Epidermal melanocyte (primary cell): ENCODE data around the gene SYTL3.
"Not testable (repeated sequence)": the region's sequence is repeated elsewhere in the genome, so short reads cannot be mapped to it uniquely, and the experiment has no call there.

Source experiments
- DNase-seq: peaks from one replicate; pipeline ENCODE4 v3.0.0; 2011; ENCODE audit warnings: low spot score; ENCODE audit not compliant: insufficient read length

SYTL3 gene

GRCh38 chr6:158661156-158661685, 11.4 kb downstream of the SYTL3 start:
- DNase-seq, result no peak

DNA sequence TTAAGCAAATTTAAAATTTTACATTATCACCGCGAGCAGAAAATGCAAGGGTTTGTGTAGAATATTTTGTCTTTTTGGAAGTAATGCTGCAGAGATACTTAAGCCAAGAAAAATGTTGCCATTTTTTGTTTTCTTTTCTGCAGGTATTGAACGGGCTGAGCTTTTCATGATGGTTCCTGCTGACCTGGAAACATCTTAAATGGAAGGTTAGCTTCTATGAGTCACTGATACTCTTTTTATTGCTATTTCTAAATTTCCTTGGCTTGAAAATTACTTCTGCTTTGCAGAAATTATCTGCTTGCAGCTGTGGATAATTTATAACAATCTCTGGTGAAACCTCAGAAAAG, 12.7 kb downstream of the SYTL3 start:
- DNase-seq, result no peak

DNA sequence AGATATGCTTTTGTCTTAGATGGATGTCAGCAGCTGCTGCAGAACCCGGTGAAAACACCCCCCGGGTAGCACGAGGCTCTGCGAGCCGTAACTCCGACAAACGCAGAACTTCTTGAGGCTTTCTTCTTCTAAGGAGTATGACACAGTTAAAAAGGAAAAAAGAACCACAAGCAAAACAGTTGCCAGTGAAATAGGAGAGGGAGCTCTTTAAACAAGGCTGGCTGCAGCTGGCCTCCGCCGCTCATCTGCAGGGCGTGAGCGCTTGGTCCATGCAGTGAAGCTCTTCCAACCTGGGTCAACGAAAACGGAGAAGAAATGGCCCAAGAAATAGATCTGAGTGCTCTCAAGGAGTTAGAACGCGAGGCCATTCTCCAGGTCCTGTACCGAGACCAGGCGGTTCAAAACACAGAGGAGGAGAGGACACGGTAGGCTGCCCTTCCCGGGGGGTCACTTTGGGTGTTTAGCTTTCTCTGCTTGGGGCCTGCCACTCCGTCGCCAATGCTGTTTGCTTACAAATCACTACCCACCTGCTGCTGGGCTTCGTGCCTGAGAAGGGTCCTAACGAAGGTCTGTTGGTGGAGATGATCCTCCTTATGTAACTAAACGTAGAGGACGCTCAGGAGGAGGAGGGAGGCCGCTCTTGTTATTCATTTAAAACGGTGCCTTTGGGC, 13.2 kb downstream of the SYTL3 start:
- peak; percentile 59 for DNase-seq

- DNase-seq, result no peak
Measured at GRCh38 chr6:158663625-158664165, 13.8 kb downstream of the SYTL3 start.

GRCh38 chr6:158665332-158665731, 15.5 kb downstream of the SYTL3 start:
- DNase-seq, result no peak

DNA sequence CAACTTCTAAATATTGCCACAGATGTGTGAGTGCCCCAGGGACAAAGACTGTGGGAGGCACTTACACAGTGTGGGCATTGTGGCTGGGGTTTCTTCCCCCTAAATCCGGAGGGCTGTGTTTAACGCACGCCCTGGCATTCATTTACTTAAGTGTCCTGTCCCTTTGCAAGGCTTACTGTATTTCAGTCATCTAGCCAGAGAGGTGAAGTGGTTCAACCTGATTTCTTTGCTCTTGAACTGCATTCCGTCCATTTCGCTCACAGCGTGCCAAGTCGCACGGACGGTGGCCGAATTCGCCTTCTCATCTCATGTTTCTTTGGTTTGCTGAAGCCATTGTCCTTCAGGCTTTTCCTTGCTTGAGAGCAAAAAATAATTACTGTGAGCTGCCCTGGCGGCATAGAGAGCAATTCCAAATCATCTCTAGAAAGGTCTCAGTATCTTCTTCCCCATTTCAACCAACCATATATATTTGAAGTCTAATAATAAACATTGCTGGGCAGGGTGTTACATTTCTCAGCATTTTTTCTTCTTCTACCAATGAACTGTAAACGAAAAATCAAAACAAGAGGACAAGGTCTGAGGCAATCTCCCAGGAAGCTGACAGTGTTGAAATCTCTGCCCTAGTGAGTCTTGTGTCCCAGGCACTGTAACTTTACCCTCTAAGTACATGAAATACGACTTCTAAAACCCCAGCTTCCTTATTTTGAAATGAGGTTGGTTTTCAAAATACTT, 16.9 kb downstream of the SYTL3 start:
- peak; percentile 24 for DNase-seq

DNA sequence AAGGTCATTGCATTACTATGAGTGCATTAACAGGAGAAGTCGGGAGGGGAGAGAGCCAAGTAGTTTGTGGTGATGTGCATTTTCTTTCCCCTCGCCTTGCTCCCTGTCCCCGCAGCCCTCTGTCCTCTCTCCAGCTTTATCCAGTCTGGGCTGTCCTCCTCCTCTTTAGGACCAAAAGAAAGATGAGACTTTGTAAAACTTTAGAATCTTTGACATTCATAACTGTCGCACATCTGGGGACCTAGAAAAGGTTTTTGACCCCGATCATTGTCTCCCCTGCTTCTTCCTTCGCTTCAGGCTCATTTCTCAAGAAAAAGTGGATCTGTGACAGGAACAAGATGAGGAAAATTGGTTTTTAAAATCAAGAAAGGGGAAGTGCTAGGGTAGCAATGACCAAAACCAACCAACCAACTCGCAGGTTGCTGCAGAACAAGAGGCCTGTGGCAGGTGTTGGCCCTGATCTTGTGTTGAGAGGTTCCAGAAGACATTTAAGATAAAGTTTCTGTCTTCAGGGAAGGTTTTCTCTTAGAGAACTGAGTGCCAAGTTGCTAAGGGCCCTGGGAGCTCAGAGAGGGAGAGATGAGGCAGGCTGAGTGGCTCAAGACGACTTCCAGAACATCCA, 17.6 kb downstream of the SYTL3 start:
- DNase-seq, result no peak

GRCh38 chr6:158668707-158669103, 18.9 kb downstream of the SYTL3 start:
- no peak for DNase-seq

DNA sequence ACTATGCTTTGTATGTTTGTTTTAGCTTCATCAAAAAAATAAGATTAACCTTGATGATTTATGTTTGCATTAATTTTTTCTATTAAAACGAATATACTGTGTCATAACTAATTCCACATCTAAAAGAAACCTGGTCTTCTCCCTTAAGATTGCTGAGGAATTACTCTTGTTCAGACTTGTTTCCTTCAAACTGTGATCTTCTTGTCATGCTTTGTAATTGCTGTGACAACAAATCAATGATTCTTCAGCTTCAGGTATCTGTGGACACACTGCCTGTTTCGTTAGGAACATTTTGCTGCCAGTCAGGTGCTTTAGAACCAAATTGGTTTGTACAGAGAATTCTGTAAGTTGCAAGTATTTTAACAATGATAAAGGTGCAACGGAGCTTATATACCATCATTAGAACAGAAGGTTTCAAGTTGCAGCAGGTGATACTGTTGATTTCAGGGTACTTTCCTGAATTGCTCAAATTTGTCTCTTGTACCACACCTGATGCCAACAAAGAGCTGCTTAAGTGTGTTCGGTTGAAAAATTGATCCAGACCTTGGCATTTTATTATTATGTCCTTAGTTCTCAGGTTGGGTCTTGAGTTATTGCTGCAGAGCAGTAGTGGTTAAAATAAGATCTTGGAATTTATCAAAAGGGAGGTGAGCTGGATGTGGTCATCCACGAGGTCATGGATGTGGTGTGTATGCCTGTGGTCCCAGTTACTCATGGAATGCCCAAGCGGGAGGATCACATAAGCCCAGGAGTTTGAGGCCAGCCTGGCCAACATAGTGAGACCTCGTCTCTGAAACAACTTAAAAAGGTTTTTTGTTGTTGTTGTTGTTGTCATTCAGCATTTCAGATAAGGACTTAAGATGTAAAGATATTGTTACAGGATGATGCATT, 19.5 kb downstream of the SYTL3 start:
- no peak for DNase-seq

GRCh38 chr6:158672119-158672518, 22.3 kb downstream of the SYTL3 start:
- not testable (repeated sequence) for DNase-seq

DNA sequence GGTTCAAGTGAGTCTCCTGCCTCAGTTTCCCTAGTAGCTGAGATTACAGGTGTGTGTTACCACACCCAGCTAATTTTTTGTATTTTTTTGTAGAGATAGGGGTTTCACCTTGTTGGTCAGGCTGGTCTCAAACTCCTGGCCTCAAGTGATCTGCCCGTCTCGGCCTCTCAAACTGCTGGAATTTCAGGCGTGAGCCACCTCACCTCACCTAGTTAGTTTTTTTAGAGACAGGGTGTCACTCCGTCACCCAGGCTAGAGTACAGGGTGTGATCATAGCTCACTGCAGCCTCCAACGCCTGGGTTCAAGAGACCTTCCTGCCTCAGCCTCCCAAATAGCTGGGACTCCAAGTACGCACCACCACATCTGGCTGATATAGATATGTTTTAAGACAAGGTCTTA, 22.9 kb downstream of the SYTL3 start:
- no peak for DNase-seq

DNA sequence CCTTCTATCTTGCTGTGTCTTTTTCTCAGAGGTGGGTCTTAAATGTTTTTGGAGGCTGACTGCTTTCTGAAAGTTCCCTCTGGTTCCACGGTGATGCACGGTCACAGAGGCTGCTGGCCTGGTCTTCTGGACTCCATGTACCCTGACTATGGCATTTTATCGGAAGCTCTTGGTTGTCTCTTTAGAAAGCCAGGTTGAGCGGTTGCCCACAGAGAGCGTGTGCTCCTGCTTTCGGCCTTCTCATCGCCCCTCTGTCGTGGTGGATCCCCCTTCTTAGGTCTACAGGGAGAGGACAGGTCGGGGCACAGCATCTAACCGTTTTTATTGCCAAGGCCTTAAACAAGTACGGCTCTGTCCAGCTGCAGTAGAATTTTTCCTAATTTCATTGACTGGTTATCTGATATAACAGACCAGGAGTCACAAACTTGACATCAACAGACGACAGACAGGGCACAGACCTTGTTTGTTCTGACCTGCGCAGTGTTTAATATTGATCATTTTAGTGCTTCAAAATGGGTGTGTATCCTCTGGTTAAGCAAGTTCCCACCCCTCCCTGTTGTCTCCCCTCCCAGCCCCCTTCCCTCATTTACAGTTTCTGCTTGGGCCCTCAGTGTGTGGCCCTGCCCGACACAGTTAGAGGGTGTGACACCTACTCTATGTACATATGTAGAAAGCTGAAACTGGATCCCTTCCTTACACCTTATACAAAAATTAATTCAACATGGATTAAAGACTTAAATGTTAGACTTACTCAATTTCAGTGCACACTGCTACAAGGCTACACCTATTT, 24.7 kb downstream of the SYTL3 start:
- DNase-seq, result no peak

- DNase-seq, result not testable (repeated sequence)
Measured at GRCh38 chr6:158677094-158677493, 27.2 kb downstream of the SYTL3 start.

DNA sequence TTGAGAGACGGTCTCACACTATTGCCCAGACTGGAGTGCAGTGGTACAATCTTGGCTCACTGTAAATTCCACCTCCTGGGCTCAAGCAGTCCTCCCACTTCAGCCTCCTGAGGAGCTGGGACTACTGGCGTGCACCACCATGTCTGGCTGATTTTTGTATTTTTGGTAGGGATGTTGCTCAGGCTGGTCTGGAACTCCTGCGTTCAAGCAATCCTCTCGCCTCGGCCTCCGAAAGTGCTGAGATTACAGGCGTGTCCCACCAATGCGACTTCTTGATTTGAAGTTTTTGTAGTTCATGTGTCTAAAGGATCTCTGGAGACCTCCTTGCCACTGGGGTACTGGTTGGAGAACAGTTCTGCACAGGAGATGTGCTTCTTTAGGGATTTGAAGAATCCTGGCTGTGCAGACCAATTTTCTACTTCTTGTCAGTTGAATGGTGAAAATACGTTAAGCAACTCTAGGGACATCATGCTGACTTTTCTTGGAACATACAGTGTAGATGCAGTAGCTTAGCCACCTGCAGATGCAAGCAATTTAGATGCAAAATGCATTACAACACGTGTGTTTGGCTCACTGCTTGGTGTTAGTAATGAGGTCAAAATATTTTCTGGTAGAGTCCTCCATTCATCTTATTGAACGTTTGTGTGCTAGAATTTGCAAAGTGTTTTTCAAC, 28.2 kb downstream of the SYTL3 start:
- no peak for DNase-seq

- no peak for DNase-seq
Measured at GRCh38 chr6:158680015-158680414, 30.2 kb downstream of the SYTL3 start.

DNA sequence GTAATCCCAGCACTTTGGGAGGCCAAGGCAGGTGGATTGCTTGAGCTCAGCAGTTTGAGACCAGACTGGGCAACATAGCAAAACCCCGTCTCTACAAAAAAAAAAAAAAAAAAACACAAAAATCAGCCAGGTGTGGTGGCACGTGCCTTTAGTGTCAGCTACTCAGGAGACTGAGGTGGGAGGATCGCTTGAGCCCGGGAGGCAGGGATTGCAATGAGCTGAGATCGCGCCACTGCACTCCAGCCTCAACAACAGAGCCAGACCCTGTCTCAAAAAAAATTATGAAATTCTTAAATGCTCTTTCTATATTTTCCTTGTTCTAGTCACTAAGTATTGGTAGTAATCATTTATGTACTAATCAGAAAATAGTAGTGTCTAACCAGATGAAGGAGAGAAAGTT, 30.6 kb downstream of the SYTL3 start:
- DNase-seq, result no peak

DNA sequence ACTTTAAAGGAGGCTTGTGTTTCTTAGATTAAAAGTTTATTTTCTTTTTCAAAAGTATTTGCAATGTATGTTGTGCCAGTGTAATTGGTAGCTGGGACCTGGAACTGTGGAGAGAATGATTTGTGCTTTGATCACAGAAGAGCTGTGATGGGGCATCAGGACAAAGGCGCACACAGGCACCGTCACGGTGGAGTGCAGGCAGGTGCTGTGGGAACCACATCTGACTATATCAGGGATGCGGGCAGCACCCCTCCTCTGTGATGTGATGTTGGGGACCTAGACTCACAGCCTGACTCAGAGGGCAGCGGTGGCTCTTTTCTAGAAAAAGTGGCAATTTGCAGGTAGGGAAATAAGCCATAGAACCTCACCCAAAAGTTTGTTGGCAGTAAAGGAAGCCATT, 34.5 kb downstream of the SYTL3 start:
- no peak for DNase-seq

GRCh38 chr6:158684745-158685324, 35.0 kb downstream of the SYTL3 start:
- no peak for DNase-seq

DNA sequence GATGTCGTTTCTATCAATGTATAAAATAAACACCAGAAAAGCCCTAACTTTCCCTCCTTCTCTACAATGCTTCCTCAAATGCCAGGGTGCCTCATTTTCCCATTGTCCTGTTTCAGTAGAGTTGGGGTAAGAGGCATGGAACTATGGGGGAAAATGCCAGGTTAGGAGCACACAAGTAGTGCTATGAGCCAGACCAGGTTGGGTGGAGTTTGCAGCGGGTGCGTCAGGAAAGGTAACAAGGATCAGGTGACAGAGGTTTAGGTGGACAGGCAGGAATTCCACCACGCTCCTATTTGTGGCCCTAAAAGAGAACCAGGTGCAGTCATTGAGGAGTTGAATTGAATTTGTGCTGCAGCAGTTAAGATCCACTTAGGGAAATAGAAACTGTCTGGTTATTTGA, 36.5 kb downstream of the SYTL3 start:
- DNase-seq, result no peak
